ENCODE data around the gene HEATR3. TPM values are rescaled to one million over a fixed set of nuclear protein-coding genes. Genes with fewer than 3 reads are reported as not detected.

Gene HEATR3
- total and polyA plus RNA-seq, 2 of the 13 experiments (the other 11 are each of a cell fraction or from before 2014, with no cell fraction given) = 22.4 to 52.4 TPM

GRCh38 chr16:50152351-50152806 lies 86.6 kb downstream of the HEATR3 start (continued):
- TF ChIP-seq, protein P1, sequence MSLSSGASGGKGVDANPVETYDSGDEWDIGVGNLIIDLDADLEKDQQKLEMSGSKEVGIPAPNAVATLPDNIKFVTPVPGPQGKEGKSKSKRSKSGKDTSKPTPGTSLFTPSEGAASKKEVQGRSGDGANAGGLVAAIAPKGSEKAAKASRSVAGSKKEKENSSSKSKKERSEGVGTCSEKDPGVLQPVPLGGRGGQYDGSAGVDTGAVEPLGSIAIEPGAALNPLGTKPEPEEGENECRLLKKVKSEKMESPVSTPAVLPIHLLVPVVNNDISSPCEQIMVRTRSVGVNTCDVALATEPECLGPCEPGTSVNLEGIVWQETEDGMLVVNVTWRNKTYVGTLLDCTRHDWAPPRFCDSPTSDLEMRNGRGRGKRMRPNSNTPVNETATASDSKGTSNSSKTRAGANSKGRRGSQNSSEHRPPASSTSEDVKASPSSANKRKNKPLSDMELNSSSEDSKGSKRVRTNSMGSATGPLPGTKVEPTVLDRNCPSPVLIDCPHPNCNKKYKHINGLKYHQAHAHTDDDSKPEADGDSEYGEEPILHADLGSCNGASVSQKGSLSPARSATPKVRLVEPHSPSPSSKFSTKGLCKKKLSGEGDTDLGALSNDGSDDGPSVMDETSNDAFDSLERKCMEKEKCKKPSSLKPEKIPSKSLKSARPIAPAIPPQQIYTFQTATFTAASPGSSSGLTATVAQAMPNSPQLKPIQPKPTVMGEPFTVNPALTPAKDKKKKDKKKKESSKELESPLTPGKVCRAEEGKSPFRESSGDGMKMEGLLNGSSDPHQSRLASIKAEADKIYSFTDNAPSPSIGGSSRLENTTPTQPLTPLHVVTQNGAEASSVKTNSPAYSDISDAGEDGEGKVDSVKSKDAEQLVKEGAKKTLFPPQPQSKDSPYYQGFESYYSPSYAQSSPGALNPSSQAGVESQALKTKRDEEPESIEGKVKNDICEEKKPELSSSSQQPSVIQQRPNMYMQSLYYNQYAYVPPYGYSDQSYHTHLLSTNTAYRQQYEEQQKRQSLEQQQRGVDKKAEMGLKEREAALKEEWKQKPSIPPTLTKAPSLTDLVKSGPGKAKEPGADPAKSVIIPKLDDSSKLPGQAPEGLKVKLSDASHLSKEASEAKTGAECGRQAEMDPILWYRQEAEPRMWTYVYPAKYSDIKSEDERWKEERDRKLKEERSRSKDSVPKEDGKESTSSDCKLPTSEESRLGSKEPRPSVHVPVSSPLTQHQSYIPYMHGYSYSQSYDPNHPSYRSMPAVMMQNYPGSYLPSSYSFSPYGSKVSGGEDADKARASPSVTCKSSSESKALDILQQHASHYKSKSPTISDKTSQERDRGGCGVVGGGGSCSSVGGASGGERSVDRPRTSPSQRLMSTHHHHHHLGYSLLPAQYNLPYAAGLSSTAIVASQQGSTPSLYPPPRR (CRISPR knock-in tag; IDR thresholded peaks at IDR 0.05; ENCODE audit: borderline replicate concordance) = peak; percentile 16; the same call in 1 of the 2 replicates
- TF ChIP-seq ZNF616 (CRISPR knock-in tag; IDR thresholded peaks at IDR 0.05; ENCODE audit: low read depth) (no peak), EHMT2 (IDR thresholded peaks at IDR 0.05; ENCODE audit: borderline replicate concordance, low read depth, low read length) (no peak), MEF2D (CRISPR knock-in tag; IDR thresholded peaks at IDR 0.05) (no peak), ZBED4 (CRISPR knock-in tag; IDR thresholded peaks at IDR 0.05; ENCODE audit: borderline replicate concordance) (no peak), FOXO1 (CRISPR knock-in tag; IDR thresholded peaks at IDR 0.05) (no peak), ONECUT2 (CRISPR knock-in tag; IDR thresholded peaks at IDR 0.05) (no peak), ZNF460 (CRISPR knock-in tag; IDR thresholded peaks at IDR 0.05; ENCODE audit: borderline replicate concordance) (no peak), E2F1 (CRISPR knock-in tag; IDR thresholded peaks at IDR 0.05) (0 out of 2 replicates have a peak, but pooled peaks have one; percentile 69), ZNF142 (CRISPR knock-in tag; IDR thresholded peaks at IDR 0.05) (no peak), RFX3 (CRISPR knock-in tag; IDR thresholded peaks at IDR 0.05) (no peak)
- TF ChIP-seq, protein P2, sequence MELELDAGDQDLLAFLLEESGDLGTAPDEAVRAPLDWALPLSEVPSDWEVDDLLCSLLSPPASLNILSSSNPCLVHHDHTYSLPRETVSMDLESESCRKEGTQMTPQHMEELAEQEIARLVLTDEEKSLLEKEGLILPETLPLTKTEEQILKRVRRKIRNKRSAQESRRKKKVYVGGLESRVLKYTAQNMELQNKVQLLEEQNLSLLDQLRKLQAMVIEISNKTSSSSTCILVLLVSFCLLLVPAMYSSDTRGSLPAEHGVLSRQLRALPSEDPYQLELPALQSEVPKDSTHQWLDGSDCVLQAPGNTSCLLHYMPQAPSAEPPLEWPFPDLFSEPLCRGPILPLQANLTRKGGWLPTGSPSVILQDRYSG (CRISPR knock-in tag; IDR thresholded peaks at IDR 0.05) = peak; percentile 65; the same call in 1 of the 2 replicates

Measured in HepG2 (cell line).